ENCODE results near the gene OR6M1.

The OR6M1 gene, protein sequence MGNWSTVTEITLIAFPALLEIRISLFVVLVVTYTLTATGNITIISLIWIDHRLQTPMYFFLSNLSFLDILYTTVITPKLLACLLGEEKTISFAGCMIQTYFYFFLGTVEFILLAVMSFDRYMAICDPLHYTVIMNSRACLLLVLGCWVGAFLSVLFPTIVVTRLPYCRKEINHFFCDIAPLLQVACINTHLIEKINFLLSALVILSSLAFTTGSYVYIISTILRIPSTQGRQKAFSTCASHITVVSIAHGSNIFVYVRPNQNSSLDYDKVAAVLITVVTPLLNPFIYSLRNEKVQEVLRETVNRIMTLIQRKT

DNA sequence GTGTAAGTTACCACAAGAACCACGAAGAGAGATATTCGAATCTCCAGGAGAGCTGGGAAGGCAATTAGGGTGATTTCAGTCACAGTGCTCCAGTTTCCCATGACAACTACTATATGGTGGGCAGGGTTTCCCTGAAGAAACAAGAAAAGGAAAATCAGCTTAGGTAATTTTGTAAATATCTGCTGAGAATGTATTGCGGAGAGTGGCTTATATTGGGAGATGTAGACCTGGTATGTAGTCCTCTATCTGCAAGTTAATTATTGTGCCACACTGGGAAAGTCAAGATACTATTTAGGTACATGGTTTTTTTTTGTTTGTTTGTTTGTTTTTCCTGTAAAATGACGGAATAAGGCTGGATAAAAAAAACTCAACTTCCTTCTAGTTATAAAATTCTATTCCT lies at the start of gene OR6M1:
Gene OR6M1 (minus strand): TSS at position 101 of the 400 bp plus-strand sequence. CDS start 0 bp downstream, at position 101.
- CTCF ChIA-PET = no interaction called here
- TF ChIP-seq, protein P1, sequence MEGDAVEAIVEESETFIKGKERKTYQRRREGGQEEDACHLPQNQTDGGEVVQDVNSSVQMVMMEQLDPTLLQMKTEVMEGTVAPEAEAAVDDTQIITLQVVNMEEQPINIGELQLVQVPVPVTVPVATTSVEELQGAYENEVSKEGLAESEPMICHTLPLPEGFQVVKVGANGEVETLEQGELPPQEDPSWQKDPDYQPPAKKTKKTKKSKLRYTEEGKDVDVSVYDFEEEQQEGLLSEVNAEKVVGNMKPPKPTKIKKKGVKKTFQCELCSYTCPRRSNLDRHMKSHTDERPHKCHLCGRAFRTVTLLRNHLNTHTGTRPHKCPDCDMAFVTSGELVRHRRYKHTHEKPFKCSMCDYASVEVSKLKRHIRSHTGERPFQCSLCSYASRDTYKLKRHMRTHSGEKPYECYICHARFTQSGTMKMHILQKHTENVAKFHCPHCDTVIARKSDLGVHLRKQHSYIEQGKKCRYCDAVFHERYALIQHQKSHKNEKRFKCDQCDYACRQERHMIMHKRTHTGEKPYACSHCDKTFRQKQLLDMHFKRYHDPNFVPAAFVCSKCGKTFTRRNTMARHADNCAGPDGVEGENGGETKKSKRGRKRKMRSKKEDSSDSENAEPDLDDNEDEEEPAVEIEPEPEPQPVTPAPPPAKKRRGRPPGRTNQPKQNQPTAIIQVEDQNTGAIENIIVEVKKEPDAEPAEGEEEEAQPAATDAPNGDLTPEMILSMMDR (IDR thresholded peaks at IDR 0.05; ENCODE audit: control extremely low read depth, extremely low read depth, low read depth, missing control alignments) = no peak
- POLR2A ChIA-PET = no interaction called here
- no peak for DNase-seq (ENCODE audit: extremely low spot score)

DNA sequence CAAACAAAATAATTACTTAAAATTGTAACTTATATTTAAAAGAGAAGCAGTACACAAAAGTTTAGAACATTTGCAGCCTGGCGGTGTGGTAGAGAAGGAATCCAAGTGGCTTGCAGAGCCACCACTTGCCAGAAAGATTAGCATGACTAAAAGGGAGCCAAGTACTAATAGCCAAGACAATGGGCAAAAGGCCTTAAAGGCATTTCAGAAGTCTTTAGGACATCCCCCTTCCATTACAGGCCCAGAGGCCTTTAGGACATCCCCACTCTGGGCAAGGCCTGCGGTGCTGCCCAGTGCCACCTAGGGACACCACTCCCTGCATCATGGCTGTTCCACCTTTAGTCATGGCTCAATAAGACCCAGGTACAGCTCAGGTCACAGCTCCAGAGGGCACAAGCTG lies 46.9 kb upstream of the OR6M1 start:
- DNase-seq (ENCODE audit: extremely low spot score) = no peak
- ChIA-PET POLR2A (no interaction called here), CTCF (no interaction called here)
- TF ChIP-seq, protein P1 (IDR thresholded peaks at IDR 0.05; ENCODE audit: control extremely low read depth, extremely low read depth, low read depth, missing control alignments) = no peak

DNA sequence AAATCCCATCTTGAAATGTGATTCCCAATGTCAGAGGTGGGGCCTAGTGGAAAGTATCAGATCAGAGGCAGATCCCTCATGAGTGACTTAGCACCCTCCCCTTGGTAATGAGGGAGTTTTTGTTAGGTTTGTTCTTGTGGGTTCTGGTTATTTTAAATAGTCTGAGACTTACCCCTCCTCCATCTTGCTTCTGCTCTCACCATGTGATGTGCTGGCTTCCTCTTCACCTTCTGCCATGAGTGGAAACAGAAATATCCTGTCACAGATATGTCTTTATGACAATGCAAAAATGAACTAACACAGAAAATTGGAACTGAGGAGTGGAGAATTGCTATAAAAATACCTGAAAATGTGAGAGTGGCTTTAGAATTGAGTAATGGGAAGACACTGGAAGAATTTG lies 46.2 kb upstream of the OR6M1 start:
- DNase-seq (ENCODE audit: extremely low spot score) = no peak
- TF ChIP-seq, protein P1 (IDR thresholded peaks at IDR 0.05; ENCODE audit: control extremely low read depth, extremely low read depth, low read depth, missing control alignments) = no peak
- ChIA-PET CTCF (no interaction called here), POLR2A (no interaction called here)

DNA sequence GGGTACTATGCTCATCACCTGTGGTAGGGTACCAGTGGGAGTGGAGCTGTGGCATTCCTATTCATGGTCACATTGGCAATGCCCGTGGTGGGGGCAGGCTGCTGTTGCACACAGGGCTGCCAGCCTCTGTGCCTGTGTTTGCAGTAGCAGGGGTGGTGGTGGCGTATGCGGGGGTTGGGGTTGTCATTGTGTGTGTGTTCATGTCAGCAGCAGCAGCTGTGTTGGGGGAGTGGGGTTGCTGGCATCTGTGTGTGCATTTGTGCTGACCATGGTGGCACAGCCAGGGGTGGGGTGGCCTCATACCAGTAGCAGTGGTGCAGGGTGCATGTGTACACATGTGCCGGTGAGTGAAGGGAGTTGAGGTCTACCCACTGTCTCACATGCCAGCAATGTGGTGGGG lies 45.0 kb upstream of the OR6M1 start:
- ChIA-PET POLR2A (no interaction called here), CTCF (interaction anchor here (1.5 kb wide), 1 partner anchor 10 kb away, joined by 3 read pairs; no protein-coding TSS in a partner anchor)
- TF ChIP-seq, protein P1 (IDR thresholded peaks at IDR 0.05; ENCODE audit: control extremely low read depth, extremely low read depth, low read depth, missing control alignments) = no peak
- DNase-seq (ENCODE audit: extremely low spot score) = no peak

DNA sequence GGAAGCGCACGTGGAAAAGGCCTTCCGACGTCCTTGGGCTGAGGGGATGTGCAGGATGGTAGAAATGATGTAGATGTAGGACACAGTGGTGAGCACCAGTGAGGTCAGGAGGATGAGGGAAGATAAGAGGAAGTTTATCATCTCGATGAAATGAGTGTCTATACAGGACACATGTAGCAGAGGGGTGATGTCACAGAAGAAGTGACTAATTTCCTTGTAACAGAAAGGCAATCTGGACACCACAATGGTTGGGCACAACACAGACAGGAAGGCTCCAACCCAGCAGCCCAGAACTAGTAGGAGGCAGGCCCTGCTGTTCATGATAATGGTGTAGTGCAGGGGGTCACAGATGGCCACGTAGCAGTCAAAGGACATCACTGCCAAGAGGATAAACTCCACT lies 35.0 kb upstream of the OR6M1 start:
- ChIA-PET CTCF (no interaction called here), POLR2A (no interaction called here)
- TF ChIP-seq, protein P1 (IDR thresholded peaks at IDR 0.05; ENCODE audit: control extremely low read depth, extremely low read depth, low read depth, missing control alignments) = no peak
- no peak for DNase-seq (ENCODE audit: extremely low spot score)

DNA sequence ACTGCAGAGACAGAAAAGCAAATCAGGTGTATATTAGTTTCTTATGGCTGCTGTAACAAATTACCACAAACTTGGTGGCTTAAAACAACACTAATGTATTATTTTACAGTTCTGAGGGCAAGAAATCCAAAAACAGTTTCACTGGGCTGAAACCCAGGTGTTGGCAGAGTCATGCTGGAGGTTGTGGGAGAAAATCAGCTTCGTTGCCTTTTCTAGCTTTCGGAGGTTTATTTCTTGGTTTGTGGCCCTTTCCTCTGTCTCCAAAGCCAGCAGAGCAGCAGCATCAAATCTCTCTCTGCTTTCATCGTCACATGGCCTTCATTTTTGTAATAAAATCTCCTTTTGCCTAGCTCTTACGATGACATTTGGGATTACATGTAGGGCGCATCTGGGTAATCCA lies 33.0 kb upstream of the OR6M1 start:
- TF ChIP-seq, protein P1 (IDR thresholded peaks at IDR 0.05; ENCODE audit: control extremely low read depth, extremely low read depth, low read depth, missing control alignments) = no peak
- ChIA-PET POLR2A (no interaction called here), CTCF (interaction anchor here (1.6 to 1.8 kb wide), 2 partner anchors 29 to 128 kb away, joined by 5 read pairs; no protein-coding TSS in a partner anchor)
- DNase-seq (ENCODE audit: extremely low spot score) = no peak

All from GM10248 (cell line).